SKM-1 treated with dmso at 0.1 percent for 144 hours (cell line): Measurements from ENCODE around the gene RCC2.
A peak's percentile ranks its signal among the peaks of the same experiment; 100 is the strongest.
"Not testable (repeated sequence)": the region's sequence is repeated elsewhere in the genome, so short reads cannot be mapped to it uniquely, and the experiment has no call there.

Experiments
- DNase-seq: peaks from one replicate; lab custom pipeline; 2025; ENCODE audit not compliant: unreplicated experiment; lab: John Stamatoyannopoulos, UW

Gene RCC2

DNA sequence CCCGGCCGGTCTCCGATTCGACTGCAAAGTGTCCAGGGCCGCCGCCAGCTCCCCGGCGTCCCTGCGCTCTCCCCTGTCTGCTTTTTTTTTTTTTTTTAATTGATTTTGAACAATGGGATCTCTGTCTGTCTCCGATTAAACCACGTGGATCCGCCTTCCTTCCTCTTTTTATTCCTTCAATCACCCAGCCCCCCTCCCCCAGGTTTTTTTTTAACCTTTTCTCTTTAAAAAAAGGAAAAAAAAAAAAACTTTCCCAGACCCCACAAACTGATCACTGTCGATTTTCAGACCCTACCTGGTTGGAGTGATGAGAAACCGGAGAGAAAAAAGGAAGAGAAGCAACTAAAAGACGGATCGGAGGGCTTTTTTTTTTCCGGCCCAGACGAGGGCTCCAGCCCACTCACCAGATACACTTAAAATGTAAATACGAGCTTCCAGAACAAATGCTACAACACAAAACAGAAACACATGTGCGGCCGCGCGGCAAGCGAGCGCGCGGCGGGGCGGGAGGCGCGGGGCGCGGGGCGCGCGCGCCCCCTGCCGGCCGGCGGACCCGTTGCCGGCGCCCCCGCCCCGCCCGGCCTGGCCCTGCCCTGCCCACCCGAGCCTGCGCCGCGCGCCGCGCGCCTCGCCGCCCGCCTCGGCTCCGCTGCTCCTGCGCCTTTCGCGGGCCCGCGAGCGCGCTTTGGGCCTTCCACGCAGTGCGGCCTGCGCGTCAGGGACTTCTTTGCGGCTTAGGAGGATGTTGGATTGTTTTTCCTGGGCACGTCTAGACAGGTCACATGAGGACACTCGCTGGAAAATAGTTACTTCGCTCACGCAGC, at the start of gene RCC2:
Gene RCC2, minus strand, starts transcription at position 428 of the 824 bp plus-strand sequence. CDS start 1,163 bp downstream, outside the sequence.
- DNase-seq = peak; percentile 54

DNA sequence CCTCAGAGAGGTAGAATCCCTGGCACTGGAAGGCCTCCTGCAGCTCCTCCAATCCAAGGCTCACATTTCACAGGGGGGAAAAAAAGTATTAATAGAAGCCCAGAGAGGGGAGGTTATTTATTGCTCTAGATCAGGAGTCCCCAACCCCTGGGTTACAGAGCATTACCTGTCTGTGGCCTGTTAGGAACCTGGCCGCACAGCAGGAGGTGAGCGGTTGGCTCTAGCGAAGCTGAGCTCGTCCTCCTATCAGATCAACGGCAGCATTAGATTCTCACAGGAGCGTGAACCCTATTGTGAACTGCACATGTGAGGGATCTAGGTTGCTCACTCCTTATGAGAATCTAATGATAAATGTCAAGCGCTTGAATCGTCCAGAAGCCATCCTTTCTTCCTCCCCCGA, 46.8 kb upstream of the RCC2 start:
- no peak for DNase-seq

- DNase-seq = no peak
Measured at GRCh38 chr1:17485281-17485680, 45.8 kb upstream of the RCC2 start.

GRCh38 chr1:17481981-17482380, 42.5 kb upstream of the RCC2 start:
- DNase-seq = not testable (repeated sequence)

- DNase-seq = no peak
Measured at GRCh38 chr1:17480846-17481245, 41.4 kb upstream of the RCC2 start.

DNA sequence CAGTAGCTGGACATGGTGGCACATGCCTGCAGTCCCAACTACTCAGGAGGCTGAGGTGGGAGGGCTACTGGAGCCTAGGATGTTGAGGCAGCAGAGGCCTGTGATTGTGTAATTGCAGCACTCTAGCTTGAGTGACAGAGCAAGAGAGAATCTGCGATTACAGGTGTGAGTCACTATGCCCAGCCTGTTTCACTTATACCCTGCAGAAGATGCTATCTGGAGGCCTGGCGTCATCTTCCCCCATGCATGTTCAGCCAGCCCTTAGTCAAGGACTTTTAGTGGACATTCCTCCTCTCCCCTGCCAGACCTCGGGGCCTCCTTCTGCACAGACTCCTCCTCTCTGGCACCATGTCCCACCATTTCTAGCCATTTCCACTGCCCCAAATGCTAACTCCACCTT, 36.3 kb upstream of the RCC2 start:
- DNase-seq = no peak

GRCh38 chr1:17474836-17475555, 35.5 kb upstream of the RCC2 start:
- not testable (repeated sequence) for DNase-seq

GRCh38 chr1:17472814-17473213, 33.3 kb upstream of the RCC2 start:
- no peak for DNase-seq

- DNase-seq = no peak
Measured at GRCh38 chr1:17471393-17471792, 31.9 kb upstream of the RCC2 start.

GRCh38 chr1:17470021-17470799, 30.7 kb upstream of the RCC2 start:
- no peak for DNase-seq

DNA sequence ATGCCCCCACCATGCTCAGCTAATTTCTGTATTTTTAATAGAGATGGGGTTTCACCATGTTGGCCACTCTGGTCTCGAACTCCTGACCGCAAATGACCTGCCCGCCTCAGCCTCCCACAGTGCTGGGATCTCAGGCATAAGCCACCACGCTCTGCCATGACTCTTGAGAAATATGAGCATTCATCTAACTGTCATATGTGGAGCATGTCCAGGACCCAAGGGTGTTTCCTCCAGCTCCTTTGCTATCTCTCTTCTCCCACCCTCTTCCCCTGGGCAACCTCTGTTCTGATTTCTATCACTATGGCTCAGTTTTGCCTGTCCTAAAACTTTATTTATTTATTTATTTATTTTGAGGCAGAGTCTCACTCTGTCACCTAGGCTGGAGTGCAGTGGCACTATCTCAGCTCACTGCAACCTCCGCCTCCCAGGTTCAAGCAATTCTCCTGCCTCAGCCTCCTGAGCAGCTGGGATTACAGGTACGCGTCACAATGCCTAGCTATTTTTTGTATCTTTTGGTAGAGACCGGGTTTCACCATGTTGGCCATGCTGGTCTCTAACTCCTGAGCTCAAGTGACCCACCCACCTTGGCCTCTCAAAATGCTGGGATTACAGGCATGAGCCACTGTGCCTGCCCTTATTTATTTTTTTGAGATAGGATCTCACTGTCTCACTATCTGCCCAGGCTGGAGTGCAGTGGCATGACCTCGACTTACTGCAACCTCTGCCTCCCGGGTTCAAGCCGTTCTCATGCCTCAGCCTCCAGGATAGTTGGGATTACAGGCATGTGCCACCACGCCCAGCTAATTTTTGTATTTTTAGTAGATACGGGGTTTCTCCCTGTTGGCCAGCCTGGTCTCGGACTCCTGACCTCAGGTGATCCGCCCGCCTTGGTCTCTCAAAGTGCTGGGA, 29.1 kb upstream of the RCC2 start:
- not testable (repeated sequence) for DNase-seq

GRCh38 chr1:17466359-17466758, 26.9 kb upstream of the RCC2 start:
- no peak for DNase-seq

- DNase-seq = no peak
Measured at GRCh38 chr1:17465228-17465627, 25.8 kb upstream of the RCC2 start.

- DNase-seq = no peak
Measured at GRCh38 chr1:17463991-17464390, 24.5 kb upstream of the RCC2 start.

DNA sequence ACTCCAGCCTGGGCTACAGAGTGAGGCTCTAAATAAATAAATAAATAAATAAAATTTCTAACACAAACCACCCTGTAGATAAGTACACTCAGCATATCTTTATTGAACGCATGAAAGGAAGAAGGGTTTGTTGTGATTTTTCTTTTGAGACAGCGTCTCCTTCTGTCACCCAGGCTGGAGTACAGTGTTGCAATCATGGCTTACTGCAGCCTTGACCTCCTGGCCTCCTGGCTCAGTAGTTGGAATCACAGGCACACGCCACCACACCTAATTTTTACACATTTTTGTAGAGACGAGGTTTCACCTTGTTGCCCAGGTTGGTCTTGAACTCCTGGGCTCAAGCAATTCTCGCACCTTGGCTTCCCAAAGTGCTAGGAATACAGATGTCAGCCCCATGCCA, 23.2 kb upstream of the RCC2 start:
- no peak for DNase-seq

- DNase-seq = no peak
Measured at GRCh38 chr1:17460219-17460618, 20.7 kb upstream of the RCC2 start.

DNA sequence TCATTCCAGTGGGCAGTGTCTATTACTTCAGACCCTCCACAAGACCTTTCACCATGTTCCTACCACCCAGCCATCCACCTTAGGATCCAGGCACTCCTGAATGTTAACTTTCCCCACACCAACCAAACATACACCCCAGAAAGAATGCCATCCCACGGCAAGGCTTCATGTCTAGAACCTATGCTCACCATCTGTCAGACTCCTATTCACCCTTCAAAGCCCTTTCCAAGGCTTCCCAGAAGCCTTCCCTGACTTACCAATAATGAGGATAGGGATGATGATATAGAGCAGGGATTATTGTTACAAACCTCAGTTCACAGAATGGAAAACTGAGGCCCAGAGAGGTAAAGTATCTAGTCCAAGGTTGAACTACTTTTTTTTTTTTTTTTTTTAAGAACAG, 19.3 kb upstream of the RCC2 start:
- no peak for DNase-seq

DNA sequence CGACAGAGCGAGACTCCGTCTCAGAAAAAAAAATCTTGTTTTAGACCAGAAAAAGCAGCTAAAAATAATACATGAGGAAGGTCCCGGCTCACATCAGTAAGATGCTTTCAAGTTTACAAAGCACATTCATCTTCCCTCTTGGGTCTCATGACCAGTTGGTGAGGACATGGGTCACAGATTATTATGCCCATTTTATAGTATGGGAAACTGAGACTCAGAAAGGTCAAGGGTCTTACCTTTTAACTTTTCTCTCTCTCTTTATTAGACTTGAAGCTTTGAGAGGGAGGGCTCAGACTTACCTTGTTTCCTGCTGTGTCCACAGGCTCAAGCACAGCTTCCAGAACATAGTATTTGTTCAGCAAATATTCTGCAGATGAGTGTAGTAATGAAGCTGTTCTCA, 13.2 kb upstream of the RCC2 start:
- DNase-seq = no peak

GRCh38 chr1:17452203-17452602, 12.7 kb upstream of the RCC2 start:
- not testable (repeated sequence) for DNase-seq

DNA sequence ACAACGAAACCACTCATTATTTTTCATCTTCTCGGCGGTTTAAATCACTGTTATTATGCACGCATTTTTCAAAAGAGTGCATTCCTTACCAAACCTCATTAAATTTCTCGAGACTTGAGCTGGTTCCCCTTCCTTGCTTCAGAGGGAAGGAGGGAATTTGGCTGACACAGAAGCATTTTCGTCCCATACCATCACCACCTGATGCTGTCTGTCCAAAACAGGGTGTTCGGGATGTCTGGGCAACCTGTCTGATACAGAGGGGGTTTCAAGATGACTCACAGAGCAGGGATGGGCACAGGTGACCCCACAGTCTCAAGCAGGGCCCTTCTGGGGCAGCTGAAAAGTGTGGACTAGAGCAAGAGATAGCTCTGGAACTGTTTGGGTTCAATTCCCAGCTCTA, 12.3 kb upstream of the RCC2 start:
- DNase-seq = no peak
